ENCODE measurements around the gene SYNDIG1.

DNA sequence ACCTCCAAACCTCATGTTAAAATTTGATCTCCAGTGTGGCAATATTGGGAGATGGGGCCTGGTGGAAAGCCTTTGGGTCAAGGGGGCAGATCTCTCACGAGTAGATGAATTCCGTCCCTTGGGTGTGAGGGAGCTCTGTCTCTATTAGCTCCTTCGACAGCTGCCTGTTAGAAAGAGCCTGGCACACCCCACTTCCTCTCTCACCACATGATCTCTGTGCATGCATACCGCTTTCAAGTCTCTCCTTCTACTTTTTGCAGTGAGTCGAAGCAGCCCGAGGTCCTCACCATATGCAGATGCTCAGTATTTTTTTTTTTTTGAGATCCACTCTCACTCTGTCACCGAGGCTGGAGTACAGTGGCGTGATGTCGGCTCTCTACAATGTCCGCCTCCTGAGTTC lies 176.9 kb downstream of the SYNDIG1 start:
- TF ChIP-seq, protein P1, sequence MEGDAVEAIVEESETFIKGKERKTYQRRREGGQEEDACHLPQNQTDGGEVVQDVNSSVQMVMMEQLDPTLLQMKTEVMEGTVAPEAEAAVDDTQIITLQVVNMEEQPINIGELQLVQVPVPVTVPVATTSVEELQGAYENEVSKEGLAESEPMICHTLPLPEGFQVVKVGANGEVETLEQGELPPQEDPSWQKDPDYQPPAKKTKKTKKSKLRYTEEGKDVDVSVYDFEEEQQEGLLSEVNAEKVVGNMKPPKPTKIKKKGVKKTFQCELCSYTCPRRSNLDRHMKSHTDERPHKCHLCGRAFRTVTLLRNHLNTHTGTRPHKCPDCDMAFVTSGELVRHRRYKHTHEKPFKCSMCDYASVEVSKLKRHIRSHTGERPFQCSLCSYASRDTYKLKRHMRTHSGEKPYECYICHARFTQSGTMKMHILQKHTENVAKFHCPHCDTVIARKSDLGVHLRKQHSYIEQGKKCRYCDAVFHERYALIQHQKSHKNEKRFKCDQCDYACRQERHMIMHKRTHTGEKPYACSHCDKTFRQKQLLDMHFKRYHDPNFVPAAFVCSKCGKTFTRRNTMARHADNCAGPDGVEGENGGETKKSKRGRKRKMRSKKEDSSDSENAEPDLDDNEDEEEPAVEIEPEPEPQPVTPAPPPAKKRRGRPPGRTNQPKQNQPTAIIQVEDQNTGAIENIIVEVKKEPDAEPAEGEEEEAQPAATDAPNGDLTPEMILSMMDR (IDR thresholded peaks at IDR 0.05), result no peak
- no peak for TF ChIP-seq POLR2A (IDR thresholded peaks at IDR 0.05)

All from uterus (tissue), 2 donors.